GM12891 (cell line): ENCODE data around the gene TRIM69.

Experiments
- DNase-seq: peaks from one replicate; pipeline ENCODE4 v3.0.0; 2011; ENCODE audit warnings: low spot score; ENCODE audit not compliant: insufficient read length
- FAIRE-seq: peaks from 2 replicates; lab custom pipeline; 2011; peaks lifted over from hg19 to GRCh38; lab: Jason Lieb, UNC
- PAX5 ChIP-seq: IDR thresholded peaks from 2 replicates; pipeline ENCODE4 v1.6.1; 2011; ENCODE audit warnings: low read length, moderate library complexity, mild to moderate bottlenecking; ENCODE audit not compliant: insufficient read depth, severe bottlenecking
- POLR2A ChIP-seq: IDR thresholded peaks from 2 replicates; pipeline ENCODE4 v1.6.1; 2011; ENCODE audit warnings: low read depth, low read length, control low read depth
- POLR2AphosphoS5 ChIP-seq: IDR thresholded peaks from 2 replicates; pipeline ENCODE4 v1.6.1; 2011; ENCODE audit warnings: low read depth, low read length, control low read depth
- POU2F2 ChIP-seq: IDR thresholded peaks from 2 replicates; pipeline ENCODE4 v1.6.1; 2011; ENCODE audit warnings: low read depth, mild to moderate bottlenecking, control low read depth, low read length, moderate library complexity
- SPI1 ChIP-seq: IDR thresholded peaks from 2 replicates; pipeline ENCODE4 v1.6.1; 2011; ENCODE audit warnings: low read depth, low read length, control low read depth
- TAF1 ChIP-seq: IDR thresholded peaks from 2 replicates; pipeline ENCODE4 v1.6.1; 2011; ENCODE audit warnings: low read depth, low read length, control low read depth

The TRIM69 gene

DNA sequence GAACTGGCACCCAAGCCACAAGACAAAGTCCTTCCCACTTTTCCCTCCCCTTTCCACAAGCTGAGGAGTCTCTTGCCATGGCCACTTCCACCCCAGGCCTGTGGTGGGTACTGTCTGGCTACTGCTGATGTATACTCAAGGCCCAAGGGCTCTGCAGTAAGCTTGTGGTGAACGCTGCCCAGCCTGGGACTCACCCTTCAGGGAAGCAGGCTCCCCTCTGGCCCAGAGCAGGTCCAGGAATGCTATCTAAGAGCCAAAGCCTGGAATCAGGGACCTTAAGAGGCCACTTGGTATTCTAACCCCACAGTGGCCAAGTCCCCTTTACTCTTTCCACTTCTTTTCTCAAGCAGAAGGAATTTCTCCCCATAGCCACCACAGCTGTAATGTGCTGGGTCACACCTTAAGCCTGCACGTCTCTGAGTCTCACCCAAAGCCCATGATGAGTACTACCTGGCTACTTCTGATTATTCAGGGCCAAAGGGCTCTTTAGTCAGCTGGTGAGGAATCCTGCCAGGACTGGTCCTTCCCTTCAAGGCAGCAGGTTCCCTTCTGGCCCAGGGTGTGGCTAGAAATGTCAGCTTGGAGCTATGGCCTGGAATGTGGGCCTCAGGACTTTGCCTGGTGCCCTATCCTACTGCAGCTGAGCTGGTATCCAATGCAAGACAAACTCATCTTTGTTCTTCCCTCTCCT, 29.2 kb upstream of the TRIM69 start:
- DNase-seq (no peak), FAIRE-seq (no peak)
- TF ChIP-seq POU2F2 (no peak), SPI1 (no peak), PAX5 (no peak), POLR2AphosphoS5 (no peak), TAF1 (no peak), POLR2A (no peak)

DNA sequence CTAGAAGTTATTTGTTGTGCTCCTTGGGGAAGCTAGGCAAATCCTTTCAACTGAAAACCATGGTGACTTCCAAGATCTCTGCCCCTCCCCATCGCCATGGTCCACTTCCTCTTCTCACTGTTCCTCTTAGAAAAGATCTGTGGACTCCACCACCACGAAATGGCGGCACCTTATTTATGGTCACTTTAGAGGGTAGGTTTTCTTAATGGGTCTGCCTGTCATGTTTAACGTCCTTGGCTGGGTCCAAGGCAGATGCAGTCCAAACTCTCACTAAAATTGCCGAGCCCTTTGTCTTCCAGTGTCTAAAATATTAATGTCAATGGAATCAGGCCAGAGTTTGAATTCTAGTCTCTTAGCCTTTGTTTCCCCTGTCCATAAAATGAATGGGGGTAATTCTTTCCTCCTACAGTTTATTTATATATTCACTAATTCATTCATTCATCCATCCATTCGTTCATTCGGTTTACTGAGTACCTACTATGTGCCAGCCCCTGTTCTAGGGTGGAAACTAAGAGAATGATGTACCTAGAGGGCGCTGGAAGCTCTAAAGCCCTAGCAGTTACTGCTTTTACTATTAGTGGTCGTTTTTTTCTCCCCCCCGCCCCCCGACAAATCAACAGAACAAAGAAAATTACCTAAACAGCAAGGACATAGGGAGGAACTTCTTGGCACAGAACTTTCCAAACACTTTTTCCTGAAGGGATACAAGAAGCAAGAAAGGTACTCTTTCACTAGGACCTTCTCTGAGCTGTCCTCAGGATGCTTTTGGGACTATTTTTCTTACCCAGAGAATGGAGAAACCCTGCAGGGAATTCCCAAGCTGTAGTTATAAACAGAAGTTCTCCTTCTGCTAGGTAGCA, 25.9 kb upstream of the TRIM69 start:
- DNase-seq (no peak), FAIRE-seq (peak; percentile 66)
- no peak for TF ChIP-seq PAX5
- TF ChIP-seq POLR2A: peak; percentile 73; the same call in 1 of the 2 replicates
- peak; percentile 70 for TF ChIP-seq POLR2AphosphoS5
- peak; percentile 51; the same call in 1 of the 2 replicates for TF ChIP-seq POU2F2
- peak; percentile 99 for TF ChIP-seq SPI1
- peak; percentile 33; the same call in 1 of the 2 replicates for TF ChIP-seq TAF1

DNA sequence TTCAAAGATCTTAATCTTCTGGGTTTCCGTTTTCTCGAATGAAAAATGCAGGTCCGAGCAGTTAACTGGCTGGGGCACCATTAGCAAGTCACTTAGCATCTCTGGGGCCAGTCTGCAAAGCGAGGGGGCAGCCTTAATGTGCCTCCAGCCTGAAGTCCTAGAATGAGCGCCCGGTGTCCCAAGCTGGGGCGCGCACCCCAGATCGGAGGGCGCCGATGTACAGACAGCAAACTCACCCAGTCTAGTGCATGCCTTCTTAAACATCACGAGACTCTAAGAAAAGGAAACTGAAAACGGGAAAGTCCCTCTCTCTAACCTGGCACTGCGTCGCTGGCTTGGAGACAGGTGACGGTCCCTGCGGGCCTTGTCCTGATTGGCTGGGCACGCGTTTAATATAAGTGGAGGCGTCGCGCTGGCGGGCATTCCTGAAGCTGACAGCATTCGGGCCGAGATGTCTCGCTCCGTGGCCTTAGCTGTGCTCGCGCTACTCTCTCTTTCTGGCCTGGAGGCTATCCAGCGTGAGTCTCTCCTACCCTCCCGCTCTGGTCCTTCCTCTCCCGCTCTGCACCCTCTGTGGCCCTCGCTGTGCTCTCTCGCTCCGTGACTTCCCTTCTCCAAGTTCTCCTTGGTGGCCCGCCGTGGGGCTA, 25.1 kb upstream of the TRIM69 start, which contains the start of the genes B2M and PATL2:
B2M (plus strand) TSS at position 422 of the 647 bp plus-strand sequence; CDS start at position 452, 30 bp downstream.
PATL2 (minus strand) TSS at position 228 of the 647 bp plus-strand sequence. CDS start 34,833 bp downstream, outside the sequence.
- FAIRE-seq (peak; percentile 91), DNase-seq (no peak)
- TF ChIP-seq POLR2A: peak; percentile 100
- TF ChIP-seq PAX5: peak; percentile 51
- TF ChIP-seq POLR2AphosphoS5: peak; percentile 100
- TF ChIP-seq SPI1: no peak
- peak; percentile 97 for TF ChIP-seq POU2F2
- peak; percentile 98 for TF ChIP-seq TAF1

DNA sequence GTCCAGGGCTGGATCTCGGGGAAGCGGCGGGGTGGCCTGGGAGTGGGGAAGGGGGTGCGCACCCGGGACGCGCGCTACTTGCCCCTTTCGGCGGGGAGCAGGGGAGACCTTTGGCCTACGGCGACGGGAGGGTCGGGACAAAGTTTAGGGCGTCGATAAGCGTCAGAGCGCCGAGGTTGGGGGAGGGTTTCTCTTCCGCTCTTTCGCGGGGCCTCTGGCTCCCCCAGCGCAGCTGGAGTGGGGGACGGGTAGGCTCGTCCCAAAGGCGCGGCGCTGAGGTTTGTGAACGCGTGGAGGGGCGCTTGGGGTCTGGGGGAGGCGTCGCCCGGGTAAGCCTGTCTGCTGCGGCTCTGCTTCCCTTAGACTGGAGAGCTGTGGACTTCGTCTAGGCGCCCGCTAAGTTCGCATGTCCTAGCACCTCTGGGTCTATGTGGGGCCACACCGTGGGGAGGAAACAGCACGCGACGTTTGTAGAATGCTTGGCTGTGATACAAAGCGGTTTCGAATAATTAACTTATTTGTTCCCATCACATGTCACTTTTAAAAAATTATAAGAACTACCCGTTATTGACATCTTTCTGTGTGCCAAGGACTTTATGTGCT, 24.5 kb upstream of the TRIM69 start:
- no peak for TF ChIP-seq POU2F2
- no peak; the same call in 1 of the 2 replicates for TF ChIP-seq TAF1
- TF ChIP-seq SPI1: peak; percentile 31; the same call in 1 of the 2 replicates
- no peak for DNase-seq
- no peak for FAIRE-seq

DNA sequence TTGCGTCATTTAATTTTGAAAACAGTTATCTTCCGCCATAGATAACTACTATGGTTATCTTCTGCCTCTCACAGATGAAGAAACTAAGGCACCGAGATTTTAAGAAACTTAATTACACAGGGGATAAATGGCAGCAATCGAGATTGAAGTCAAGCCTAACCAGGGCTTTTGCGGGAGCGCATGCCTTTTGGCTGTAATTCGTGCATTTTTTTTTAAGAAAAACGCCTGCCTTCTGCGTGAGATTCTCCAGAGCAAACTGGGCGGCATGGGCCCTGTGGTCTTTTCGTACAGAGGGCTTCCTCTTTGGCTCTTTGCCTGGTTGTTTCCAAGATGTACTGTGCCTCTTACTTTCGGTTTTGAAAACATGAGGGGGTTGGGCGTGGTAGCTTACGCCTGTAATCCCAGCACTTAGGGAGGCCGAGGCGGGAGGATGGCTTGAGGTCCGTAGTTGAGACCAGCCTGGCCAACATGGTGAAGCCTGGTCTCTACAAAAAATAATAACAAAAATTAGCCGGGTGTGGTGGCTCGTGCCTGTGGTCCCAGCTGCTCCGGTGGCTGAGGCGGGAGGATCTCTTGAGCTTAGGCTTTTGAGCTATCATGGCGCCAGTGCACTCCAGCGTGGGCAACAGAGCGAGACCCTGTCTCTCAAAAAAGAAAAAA, 23.9 kb upstream of the TRIM69 start:
- DNase-seq (no peak), FAIRE-seq (peak; percentile 16)
- TF ChIP-seq POLR2A (no peak; the same call in 1 of the 2 replicates), POU2F2 (peak; percentile 43; the same call in 1 of the 2 replicates), POLR2AphosphoS5 (peak; percentile 74), SPI1 (peak; percentile 61), PAX5 (no peak)

DNA sequence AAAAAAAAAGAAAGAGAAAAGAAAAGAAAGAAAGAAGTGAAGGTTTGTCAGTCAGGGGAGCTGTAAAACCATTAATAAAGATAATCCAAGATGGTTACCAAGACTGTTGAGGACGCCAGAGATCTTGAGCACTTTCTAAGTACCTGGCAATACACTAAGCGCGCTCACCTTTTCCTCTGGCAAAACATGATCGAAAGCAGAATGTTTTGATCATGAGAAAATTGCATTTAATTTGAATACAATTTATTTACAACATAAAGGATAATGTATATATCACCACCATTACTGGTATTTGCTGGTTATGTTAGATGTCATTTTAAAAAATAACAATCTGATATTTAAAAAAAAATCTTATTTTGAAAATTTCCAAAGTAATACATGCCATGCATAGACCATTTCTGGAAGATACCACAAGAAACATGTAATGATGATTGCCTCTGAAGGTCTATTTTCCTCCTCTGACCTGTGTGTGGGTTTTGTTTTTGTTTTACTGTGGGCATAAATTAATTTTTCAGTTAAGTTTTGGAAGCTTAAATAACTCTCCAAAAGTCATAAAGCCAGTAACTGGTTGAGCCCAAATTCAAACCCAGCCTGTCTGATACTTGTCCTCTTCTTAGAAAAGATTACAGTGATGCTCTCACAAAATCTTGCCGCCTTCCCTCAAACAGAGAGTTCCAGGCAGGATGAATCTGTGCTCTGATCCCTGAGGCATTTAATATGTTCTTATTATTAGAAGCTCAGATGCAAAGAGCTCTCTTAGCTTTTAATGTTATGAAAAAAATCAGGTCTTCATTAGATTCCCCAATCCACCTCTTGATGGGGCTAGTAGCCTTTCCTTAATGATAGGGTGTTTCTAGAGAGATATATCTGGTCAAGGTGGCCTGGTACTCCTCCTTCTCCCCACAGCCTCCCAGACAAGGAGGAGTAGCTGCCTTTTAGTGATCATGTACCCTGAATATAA, 23.0 kb upstream of the TRIM69 start:
- no peak for TF ChIP-seq SPI1
- TF ChIP-seq POLR2A: peak; percentile 14; the same call in 1 of the 2 replicates
- no peak for TF ChIP-seq PAX5
- TF ChIP-seq TAF1: no peak
- no peak for TF ChIP-seq POU2F2
- peak; percentile 67 for TF ChIP-seq POLR2AphosphoS5
- no peak for DNase-seq
- no peak for FAIRE-seq

DNA sequence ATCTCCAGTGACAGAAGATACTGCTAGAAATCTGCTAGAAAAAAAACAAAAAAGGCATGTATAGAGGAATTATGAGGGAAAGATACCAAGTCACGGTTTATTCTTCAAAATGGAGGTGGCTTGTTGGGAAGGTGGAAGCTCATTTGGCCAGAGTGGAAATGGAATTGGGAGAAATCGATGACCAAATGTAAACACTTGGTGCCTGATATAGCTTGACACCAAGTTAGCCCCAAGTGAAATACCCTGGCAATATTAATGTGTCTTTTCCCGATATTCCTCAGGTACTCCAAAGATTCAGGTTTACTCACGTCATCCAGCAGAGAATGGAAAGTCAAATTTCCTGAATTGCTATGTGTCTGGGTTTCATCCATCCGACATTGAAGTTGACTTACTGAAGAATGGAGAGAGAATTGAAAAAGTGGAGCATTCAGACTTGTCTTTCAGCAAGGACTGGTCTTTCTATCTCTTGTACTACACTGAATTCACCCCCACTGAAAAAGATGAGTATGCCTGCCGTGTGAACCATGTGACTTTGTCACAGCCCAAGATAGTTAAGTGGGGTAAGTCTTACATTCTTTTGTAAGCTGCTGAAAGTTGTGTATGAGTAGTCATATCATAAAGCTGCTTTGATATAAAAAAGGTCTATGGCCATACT, 21.1 kb upstream of the TRIM69 start:
- TF ChIP-seq TAF1 (0 out of 2 replicates have a peak, but pooled peaks have one; percentile 8), POU2F2 (no peak), SPI1 (no peak), POLR2AphosphoS5 (peak; percentile 31), PAX5 (no peak), POLR2A (peak; percentile 86)
- DNase-seq (no peak), FAIRE-seq (no peak)

DNA sequence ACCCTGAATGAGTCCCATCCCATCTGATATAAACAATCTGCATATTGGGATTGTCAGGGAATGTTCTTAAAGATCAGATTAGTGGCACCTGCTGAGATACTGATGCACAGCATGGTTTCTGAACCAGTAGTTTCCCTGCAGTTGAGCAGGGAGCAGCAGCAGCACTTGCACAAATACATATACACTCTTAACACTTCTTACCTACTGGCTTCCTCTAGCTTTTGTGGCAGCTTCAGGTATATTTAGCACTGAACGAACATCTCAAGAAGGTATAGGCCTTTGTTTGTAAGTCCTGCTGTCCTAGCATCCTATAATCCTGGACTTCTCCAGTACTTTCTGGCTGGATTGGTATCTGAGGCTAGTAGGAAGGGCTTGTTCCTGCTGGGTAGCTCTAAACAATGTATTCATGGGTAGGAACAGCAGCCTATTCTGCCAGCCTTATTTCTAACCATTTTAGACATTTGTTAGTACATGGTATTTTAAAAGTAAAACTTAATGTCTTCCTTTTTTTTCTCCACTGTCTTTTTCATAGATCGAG, 20.5 kb upstream of the TRIM69 start:
- FAIRE-seq (no peak), DNase-seq (no peak)
- TF ChIP-seq POU2F2 (no peak; the same call in 1 of the 2 replicates), TAF1 (0 out of 2 replicates have a peak, but pooled peaks have one; percentile 7), POLR2AphosphoS5 (peak; percentile 78; the same call in 1 of the 2 replicates), POLR2A (peak; percentile 14), SPI1 (no peak)
